ENCODE data around the gene AGAP1. TPM values are rescaled to one million over a fixed set of nuclear protein-coding genes. Genes with fewer than 3 reads are reported as not detected.

AGAP1 gene
- total RNA-seq, 2 donors from 2014 or later = 19.1 to 20.8 TPM

DNA sequence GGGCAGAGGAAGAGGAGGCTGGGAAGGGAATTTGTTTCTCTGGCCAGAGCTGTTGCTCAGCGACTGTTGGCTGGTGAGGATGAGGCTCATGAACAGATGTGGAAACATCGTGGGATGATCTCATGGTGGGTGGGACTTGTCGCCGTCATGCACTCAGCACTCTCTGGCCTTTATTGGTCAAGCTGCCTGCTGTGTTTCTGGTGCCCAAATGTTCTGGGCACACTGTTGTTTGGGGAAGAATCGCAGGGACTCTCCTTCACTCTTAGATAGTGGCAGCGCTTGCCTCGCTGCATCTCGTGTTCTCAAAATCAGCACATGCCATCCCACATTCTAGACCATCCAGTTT, 145.6 kb downstream of the AGAP1 start:
- peak; percentile 64 for DNase-seq (ENCODE audit: low spot score)
- ATAC-seq (ENCODE audit: insufficient number of reproducible peaks, low FRiP score, low read depth) = peak; percentile 84
- peak overlapping the region; percentile 5 for H3K4me3 ChIP-seq
- H3K27me3 ChIP-seq (replicated peaks; ENCODE audit: insufficient read depth) = no peaks in the 10 kb centered on the region
- peaks cover 10 to 47% of the 10 kb centered on the region in 2 donors for H3K4me1 ChIP-seq (ENCODE audit: control insufficient read depth in 1 of 2, low read depth in 2 of 2)
- H3K36me3 ChIP-seq = no peaks in the 10 kb centered on the region
- H3K9me3 ChIP-seq = no peaks in the 10 kb centered on the region
- H3K27ac ChIP-seq = peak overlapping the region; percentile 60 to 73
- TF ChIP-seq, protein P1, sequence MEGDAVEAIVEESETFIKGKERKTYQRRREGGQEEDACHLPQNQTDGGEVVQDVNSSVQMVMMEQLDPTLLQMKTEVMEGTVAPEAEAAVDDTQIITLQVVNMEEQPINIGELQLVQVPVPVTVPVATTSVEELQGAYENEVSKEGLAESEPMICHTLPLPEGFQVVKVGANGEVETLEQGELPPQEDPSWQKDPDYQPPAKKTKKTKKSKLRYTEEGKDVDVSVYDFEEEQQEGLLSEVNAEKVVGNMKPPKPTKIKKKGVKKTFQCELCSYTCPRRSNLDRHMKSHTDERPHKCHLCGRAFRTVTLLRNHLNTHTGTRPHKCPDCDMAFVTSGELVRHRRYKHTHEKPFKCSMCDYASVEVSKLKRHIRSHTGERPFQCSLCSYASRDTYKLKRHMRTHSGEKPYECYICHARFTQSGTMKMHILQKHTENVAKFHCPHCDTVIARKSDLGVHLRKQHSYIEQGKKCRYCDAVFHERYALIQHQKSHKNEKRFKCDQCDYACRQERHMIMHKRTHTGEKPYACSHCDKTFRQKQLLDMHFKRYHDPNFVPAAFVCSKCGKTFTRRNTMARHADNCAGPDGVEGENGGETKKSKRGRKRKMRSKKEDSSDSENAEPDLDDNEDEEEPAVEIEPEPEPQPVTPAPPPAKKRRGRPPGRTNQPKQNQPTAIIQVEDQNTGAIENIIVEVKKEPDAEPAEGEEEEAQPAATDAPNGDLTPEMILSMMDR (IDR thresholded peaks at IDR 0.05) = no peak

DNA sequence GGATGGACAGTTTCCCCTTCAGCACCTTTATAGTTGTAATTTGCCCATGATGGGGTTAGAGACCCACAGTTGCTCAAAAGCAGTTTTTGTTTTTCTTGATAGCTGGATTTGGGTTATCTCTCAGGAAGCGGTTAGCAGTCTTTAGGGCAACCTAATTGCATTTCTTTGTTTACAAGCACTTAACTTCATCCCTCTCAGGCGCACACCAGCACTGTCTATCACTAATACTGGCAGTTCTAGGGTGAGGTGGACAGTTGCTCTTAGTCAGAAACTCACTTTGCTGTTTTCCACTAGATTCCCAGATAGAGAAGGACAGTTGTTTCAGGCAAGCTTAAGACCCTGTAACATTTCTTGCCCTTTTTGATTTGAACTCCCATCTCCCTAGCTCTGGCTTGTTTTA, 146.0 kb downstream of the AGAP1 start:
- no peaks in the 10 kb centered on the region for H3K27me3 ChIP-seq (replicated peaks; ENCODE audit: insufficient read depth)
- DNase-seq (ENCODE audit: low spot score) (no peak), ATAC-seq (ENCODE audit: insufficient number of reproducible peaks, low FRiP score, low read depth) (no peak)
- H3K4me1 ChIP-seq (ENCODE audit: control insufficient read depth in 1 of 2, low read depth in 2 of 2) = peaks cover 10 to 47% of the 10 kb centered on the region in 2 donors
- H3K27ac ChIP-seq = peak overlapping the region; percentile 47 to 60
- TF ChIP-seq, protein P1 (IDR thresholded peaks at IDR 0.05) = no peak
- H3K4me3 ChIP-seq = peak overlapping the region; percentile 5
- H3K36me3 ChIP-seq = no peaks in the 10 kb centered on the region
- no peaks in the 10 kb centered on the region for H3K9me3 ChIP-seq

DNA sequence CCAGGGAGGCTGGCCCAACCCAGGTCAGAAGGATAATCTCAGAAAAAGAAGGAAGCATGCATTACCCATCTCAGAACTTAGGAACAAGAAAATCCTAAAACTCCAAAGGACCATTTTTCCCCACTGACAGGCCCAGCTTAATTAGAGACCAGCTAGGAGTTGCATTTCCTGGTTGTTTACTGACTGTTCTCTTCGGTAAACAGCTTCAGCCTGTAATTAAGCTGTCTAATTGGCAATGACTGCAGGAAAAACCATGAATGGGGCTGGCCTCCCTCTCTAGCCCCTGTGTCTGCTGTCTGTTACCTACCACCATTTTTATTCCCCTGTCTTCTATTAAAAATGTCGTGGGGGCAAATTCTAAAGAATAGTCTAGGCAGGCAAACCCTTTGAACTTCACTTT, 146.5 kb downstream of the AGAP1 start:
- peak overlapping the region; percentile 47 to 60 for H3K27ac ChIP-seq
- DNase-seq (ENCODE audit: low spot score) (no peak), ATAC-seq (ENCODE audit: insufficient number of reproducible peaks, low FRiP score, low read depth) (no peak)

DNA sequence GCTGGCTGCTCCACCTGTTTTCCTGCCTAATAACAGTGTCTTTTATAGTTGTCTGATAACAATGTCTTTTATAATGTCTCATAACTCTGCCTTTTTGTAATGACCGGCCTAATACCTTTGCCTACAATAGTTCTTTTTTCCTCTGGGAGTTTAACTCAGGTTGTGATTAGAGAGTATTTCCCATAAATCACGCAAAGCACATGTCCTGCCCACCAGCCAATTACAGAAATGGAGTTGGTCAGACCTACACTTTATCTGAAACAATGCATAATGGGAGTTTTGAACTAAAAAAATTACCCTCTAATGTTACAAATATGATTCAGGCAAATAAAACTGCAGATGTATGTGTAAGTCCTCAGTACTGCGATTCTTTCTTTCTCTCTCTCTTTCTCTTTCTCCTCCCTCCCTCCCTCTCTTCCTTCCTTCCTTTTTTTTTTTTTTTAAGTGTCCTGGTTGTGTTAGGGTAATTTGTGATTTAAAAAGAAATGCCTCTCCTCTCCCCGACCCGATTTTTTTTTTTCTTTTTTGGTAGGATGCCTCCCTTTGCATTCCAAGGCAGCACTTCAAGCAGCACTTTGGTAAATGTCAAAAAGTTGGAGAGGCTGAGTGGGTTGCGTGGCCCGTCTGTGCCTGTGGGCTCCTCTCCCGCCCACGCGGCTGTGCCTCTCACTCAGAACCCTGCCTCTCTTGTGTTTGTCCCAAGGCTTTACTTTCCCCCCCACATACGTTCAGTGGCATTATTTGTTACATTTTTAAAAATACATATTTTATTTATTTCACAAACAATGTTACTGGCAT, 147.3 kb downstream of the AGAP1 start:
- DNase-seq (ENCODE audit: low spot score) = no peak
- Histone ChIP-seq H3K9me3 (no peaks in the 10 kb centered on the region), H3K27ac (peak overlapping the region; percentile 47 to 60), H3K27me3 (replicated peaks; ENCODE audit: insufficient read depth) (no peaks in the 10 kb centered on the region), H3K4me1 (ENCODE audit: control insufficient read depth in 1 of 2, low read depth in 2 of 2) (peaks cover 10 to 47% of the 10 kb centered on the region in 2 donors), H3K4me3 (peak overlapping the region; percentile 45), H3K36me3 (no peaks in the 10 kb centered on the region)
- ATAC-seq (ENCODE audit: insufficient number of reproducible peaks, low FRiP score, low read depth) = no peak
- TF ChIP-seq, protein P1 (IDR thresholded peaks at IDR 0.05) = no peak

More for the DNA sequence above, 146.5 kb downstream of the AGAP1 start:
- Histone ChIP-seq H3K27me3 (replicated peaks; ENCODE audit: insufficient read depth) (no peaks in the 10 kb centered on the region), H3K4me3 (no peak overlapping the region), H3K36me3 (no peaks in the 10 kb centered on the region), H3K4me1 (ENCODE audit: control insufficient read depth in 1 of 2, low read depth in 2 of 2) (peaks cover 10 to 47% of the 10 kb centered on the region in 2 donors), H3K9me3 (no peaks in the 10 kb centered on the region)
- TF ChIP-seq, protein P1 (IDR thresholded peaks at IDR 0.05) = no peak

DNA sequence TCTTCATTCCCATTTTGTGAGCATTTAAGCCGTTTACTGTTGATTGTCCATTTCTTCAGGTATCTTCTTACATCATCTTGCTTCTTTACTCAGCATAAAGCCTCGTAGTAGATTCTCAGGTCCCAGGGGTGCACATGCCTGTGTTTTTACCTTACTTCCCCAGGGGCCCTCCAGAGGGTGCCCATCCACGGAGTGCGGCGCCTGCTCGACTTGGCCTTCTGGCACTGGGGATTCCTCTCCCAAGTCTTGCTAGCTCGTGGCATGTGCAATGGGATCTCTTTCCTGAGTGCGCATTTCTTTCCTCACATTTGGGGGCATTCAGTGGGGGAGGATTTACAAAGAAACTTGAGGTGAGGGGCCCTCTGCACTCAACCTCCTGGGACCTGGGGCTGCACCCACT, 148.1 kb downstream of the AGAP1 start:
- Histone ChIP-seq H3K4me3 (no peak overlapping the region), H3K4me1 (ENCODE audit: control insufficient read depth in 1 of 2, low read depth in 2 of 2) (peaks cover 10 to 47% of the 10 kb centered on the region in 2 donors), H3K27me3 (replicated peaks; ENCODE audit: insufficient read depth) (no peaks in the 10 kb centered on the region), H3K36me3 (no peaks in the 10 kb centered on the region), H3K27ac (no peak overlapping the region), H3K9me3 (no peaks in the 10 kb centered on the region)
- DNase-seq (ENCODE audit: low spot score) (no peak), ATAC-seq (ENCODE audit: insufficient number of reproducible peaks, low FRiP score, low read depth) (no peak)
- TF ChIP-seq, protein P1 (IDR thresholded peaks at IDR 0.05) = no peak

All from thoracic aorta (tissue), 2 donors.